Hindlimb muscle (tissue), 1 donor: ENCODE data around the gene CEP112. TPM values are rescaled to one million over a fixed set of nuclear protein-coding genes. Genes with fewer than 3 reads are reported as not detected.
"Not testable (repeated sequence)": the region's sequence is repeated elsewhere in the genome, so short reads cannot be mapped to it uniquely, and the experiment has no call there.

Experiments used
- DNase-seq: peaks from one replicate; pipeline ENCODE4 v3.0.0-alpha.2; 2013
- polyA plus RNA-seq: library from polyadenylated mRNA; unstranded; fragments of 120-200 nt; gene quantifications from one replicate; pipeline ENCODE4 v1.2.1, GENCODE V29; 2013; ENCODE audit not compliant: insufficient read length

Gene CEP112
- polyA plus RNA-seq, 1 donor: 14.8 TPM

DNA sequence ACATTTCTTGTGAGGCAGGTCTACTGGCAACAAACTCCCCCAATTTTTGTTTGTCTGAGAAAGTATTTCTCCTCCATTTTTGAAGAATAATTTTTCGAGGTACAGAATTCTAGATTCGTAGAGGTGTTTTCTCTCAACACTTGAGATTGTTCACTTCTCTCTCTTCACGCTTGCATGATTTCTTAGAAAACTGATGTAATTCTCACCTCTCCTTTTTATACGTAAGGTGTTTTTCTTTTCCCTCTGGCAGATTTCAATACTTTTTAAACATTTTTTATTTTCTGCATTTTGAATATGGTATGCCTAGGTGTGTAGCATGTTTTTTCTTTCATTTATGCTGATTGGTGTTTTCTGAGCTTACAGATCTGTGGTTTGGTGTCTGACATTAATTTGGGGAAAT lies 429.0 kb downstream of the CEP112 start:
- no peak for DNase-seq

DNA sequence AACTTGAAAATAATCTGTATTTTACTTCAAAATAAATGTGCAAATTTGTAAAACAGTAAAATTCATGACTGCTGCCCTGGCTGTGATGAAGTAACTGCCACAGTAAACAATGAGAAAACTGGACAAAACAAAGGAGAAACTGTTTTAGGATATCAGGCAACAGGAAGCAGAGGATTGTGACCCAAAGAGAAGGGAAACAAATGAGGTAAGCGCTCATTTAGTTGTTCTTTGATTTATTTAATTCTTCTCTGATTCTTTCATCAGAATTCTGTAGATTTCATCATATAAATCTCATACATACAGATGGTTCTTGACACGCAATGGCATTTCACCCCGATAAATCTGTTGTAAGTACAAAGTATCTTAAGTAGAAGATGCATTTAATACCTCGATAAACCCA lies 432.4 kb downstream of the CEP112 start:
- no peak for DNase-seq

DNA sequence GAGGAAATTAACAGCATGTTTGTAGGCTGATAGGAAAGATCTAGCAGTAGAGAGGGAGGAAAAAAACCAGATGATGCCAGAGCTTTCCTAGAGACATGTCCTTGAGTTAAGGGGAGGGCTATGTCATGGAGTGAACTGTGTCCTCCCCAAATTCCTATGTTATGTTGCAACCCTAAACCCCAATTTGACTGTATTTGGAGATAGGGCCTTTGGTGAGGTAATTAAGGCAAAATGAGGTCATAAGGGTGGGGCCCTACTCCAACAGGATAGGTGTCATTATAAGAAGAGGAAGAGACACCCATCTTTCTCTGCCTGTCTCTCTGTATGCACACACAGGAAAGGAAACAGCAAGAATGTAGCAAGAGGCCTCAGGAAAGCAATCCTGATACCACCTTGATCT lies 435.2 kb downstream of the CEP112 start:
- no peak for DNase-seq

DNA sequence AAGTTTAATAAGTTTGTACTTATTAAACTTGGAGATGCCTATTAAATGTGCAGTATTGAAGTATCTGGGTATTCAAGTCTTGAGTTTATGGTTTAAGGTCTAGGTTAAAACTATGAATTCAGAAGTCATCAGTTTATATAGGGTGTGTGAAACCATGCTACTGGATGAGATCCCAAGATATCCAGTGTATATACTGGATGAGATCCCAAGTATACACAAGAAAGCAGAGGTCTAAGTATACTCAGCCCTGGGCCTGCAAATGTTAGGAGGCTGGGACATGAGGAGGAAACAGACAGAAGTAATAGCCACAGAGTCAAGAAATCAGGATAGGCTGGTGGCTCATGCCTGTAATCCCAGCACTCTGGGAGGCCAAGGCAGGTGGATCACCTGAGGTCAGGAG lies 436.1 kb downstream of the CEP112 start:
- DNase-seq: no peak

DNA sequence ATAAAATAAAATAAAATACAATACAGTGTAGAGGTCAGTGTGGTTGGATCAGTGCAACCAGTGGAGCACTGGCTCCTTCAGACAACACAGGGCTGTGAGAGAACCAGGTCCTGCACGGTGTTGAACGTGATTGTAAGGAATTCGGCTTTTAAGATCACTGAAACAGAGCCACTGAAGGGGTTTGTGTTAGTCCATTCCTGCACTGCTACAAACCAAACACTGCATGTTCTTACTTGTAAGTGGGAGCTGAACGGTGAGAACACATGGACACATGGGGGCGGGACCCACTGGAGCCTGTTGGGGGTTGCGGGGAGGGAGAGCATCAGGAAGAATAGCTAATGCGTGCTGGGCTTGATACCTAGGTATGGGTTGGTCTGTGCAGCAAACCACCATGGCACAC lies 437.3 kb downstream of the CEP112 start:
- DNase-seq: no peak

DNA sequence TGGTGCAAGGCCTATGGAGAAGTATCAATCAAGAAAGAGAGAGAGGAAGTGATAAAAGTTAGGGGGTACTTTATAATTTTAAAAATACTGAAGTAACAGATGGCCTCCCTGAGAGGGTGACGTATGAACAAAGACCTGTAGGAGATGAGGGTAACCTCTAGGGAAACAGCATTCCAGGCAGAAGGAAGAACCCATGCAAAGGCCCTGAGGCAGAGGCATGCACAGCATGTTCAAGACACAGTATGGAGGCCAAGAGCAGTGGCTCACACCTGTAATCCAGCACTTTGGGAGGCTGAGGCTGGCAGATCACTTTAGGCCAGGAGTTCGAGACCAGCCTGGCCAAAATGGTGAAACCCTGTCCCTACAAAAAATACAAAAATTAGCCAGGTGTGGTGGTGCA lies 437.9 kb downstream of the CEP112 start:
- no peak for DNase-seq

DNA sequence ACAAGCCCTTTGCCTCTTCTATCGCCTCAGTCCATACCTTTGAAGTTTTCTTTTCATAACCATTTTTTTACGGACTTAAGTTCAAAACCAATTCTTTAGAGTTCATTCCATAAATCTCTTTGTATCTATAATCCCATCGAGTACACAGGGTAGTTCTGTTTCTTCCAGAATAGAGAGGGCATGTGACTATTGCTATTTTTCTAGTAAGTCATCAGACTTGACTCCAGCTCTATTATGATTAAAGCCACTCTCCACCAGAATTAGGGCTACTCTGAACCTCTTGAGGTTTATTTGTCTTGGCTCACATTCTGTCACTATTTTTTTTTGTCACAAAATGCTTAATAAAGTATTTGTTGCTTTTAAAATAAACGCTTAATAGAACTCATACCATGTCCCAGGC lies 438.6 kb downstream of the CEP112 start:
- DNase-seq: no peak

DNA sequence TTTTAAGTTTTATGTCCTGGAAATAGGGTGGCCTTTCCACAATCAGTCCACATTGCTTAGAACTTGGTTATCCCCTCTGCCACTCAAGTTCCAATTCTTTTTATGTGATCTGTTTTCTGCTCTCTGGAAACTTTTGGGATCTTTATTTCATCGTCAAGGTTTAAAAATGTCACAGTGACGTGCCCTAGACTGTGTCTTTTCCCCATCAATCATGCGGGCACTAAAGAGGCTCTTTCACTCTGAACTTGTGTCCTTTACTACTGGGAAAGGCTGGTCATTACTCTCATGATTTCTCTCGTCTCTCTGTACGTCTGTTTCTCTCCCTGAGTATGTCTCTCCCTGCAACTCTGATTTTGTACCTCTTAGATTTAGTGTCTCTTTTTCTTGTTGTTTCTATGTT lies 440.7 kb downstream of the CEP112 start:
- DNase-seq: no peak

DNA sequence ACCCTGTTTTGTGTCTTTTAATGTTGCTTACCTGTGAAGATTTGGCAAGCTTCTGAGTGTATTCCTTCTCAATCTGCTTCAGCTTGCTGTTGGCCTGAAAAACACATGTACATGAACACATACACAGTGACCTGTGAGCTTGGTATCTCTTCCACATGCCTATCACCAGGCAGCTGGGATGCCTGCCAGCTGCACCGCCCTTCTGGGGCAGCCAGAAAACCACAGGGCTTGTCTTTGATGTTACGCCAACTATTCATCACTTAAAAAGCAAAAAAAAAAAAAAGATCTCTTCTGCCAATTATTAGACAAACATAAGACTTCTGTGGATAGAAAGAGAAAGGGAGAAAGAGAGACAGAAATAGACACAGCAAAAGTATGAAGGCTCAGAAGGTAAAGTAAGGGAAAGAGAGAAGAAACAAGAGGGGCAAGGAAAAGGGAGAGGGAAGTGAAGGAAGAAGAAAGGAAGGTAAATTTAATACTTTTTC lies 441.3 kb downstream of the CEP112 start:
- no peak for DNase-seq

DNA sequence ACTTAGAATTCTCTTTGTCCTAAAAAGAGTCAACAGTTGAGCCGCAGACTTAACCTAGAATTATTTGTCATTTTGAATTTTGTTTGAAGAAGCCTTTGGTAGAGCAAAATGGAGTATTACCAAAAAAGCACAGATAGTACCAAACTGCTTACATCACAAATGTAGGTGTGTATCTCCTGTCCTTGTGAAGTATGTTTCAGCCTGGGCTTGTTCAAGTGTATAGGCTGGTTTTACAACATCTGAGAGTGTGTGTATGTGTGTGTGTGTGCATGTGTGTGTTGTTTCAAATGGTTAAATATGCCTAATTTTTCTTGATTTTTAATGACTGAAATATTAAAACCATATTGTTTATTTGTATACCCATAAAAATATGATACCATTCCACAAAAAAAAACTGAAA lies 441.8 kb downstream of the CEP112 start:
- DNase-seq: no peak

DNA sequence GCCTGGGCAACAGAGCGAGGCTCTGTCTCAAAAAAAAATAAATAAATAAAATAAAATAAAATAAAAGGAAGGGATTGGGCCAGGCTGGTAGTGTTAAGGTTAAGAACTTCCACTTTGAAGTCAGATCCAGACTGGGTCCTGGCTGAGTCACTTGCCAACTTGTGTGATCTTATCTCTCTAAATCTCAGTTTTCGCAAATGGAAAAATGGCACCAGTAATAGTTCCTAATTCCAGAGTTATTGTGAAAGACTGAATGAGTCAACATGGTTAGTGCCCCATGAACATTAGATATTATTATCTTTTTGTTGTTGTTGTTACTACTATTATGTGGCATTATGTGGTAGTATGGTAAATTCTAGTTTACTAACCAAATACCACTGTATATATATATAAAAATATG lies 442.5 kb downstream of the CEP112 start:
- no peak for DNase-seq

DNA sequence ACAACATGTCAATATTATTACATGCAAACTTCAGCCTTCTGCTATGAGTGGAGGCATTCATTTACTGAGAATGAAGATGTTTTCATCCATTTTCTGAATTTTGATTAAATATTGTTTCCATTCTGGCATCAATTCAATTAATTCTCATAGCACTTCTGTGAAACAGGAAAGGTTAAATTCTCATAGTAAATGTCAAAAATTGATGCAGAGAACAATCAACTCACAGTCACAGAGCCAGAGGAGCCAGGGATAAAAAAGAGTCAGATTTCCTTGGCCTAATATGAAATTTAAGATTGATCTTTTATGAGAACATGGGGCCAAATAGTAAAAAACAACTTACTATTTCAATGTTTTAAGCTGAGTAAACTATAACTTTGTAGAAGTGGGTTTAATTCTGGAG lies 446.7 kb downstream of the CEP112 start:
- DNase-seq: no peak

DNA sequence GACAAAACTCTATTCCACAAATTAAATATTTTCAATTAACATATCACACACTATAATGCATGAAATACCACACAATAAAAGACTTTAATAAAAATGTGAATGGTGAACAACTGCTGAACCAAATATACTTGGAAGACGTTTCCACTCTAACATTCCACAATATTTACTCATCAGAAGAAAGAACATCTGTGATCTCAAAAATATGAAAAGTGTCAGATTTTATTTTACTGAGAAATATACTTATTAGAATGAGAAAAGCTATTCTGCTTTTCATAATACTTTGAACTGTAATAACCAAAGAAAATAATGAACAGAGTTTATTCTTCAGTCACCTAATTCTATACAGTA lies 448.7 kb downstream of the CEP112 start:
- DNase-seq: peak; percentile 15

DNA sequence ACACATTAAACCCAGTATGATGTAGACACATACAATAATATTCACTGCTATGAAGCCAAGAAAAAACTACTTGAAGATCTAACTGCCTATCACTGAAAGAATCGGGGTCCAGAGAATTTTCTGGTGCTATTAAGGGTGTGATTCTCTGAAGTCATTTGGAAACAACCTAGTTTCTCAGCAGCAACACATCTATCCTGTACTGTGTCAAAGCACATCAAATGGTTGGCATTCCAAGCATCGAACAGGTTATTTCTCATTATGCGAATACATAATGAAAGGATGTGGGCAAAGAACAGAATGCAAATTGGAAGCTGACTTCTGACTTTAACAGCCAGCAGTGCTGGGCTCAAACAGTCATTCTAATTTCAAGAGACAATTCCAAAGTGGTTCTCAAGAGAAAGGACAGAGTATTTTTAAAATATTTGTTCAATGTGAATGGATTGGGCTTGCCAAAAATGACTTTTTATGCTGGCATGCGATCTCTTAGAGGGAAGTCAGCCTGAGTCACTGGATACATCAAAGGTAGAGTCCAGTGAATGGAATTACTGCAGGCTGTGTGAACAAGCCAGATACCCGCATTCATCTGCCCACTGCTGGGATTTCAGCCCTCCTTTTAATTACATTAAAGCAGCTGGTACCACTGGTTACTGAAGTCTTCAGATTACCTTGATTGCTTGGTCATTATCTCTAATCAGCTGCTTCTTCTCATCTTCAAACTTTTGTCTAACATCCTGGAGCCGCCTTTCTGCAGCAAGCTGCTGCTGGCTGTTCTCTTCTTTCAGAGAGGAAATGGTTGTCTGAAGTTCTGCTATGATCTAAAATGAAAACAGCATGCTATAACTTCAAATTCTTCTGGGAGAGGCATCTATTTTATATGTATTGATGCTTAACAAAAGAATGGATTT lies 449.3 kb downstream of the CEP112 start:
- peak; percentile 44 for DNase-seq

DNA sequence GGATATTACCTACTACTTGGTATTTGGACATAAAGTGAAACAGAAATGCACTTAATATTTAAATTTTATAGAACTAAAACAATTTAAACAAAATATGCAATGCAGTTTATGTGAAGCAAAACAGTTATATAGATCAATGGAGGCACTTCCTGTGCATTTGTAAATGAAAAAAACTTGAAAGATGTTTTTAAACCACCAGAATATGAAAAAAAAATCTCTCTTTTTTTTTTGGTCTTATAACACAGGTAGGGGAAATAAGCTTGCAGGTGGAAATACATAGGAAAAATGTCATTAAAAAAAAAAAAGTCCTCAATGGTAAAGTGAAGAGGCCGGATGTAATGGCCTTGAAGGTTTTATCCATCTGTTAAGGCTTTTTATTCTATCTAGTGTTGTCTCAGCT lies 450.2 kb downstream of the CEP112 start:
- no peak for DNase-seq

DNA sequence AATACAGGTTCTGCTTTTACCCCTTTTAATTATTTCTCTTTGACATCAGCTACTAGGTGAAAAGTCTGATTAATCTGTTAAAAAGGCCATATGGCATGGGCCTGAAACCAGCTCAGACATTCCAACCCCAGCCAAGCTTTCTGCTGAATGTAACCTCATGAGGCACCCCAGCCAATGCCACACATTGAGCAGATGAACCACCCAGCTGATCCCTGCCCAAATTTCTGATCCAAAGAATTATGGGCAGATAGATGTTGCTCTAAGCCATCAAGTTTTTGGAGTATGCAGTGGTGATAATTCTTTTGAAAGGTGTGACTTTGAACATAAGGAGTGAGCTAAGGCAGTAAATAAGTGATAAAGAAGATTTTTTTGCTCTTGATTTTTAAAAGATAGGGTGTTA lies 452.9 kb downstream of the CEP112 start:
- DNase-seq: no peak

DNA sequence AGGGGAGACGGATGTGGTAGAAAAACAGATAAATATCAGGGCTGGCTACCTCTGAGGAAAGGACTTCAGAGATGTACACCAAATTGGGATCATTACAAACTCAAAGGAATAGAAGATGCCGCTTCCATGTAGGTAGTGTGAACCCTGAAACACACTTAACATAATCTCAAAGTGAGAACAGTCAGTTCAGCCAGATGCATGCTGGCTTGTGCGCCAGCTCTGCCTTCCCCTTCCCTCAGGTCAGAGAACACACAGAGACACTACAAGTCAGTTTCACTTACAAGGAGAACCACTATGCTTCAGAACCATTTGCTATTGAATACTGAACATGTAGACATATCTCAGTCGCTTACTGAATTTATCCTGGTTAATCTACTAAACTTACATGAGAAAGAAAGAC lies 454.5 kb downstream of the CEP112 start:
- no peak for DNase-seq

DNA sequence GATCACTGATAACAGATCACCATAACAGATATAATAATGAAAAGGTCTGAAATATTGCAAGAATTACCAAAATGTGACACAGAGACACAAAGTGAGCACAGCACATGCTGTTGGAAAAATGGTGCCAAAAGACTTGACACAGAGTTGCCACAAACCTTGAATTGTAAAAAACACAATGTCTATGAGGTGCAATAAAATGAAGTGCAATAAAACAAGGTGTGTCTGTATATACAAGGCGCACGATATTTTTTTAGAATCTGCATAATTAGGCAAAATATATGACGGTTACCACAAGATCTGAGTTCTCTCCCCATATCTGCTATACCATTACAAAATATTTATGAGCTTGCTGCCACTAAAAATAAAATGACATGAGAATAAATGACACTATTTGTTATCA lies 458.6 kb downstream of the CEP112 start:
- no peak for DNase-seq

DNA sequence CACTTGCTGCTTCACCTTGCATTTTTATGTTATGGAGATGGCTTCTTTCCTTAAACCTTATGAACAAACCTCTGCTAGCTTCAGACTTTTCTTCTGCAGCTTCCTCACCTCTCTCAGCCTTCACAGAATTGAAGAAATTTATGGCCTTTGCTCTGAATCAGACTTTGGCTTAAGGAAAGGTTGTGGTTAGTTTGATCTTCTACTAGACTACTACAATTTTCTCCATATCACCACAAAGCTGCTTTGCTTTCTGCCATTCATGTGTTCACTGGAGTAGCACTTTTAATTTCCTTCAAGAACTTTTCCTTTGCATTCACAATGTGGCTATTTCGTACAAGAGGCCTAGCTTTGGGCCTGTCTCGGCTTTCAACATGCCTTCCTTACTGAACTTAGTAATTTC lies 459.3 kb downstream of the CEP112 start:
- DNase-seq: not testable (repeated sequence)

DNA sequence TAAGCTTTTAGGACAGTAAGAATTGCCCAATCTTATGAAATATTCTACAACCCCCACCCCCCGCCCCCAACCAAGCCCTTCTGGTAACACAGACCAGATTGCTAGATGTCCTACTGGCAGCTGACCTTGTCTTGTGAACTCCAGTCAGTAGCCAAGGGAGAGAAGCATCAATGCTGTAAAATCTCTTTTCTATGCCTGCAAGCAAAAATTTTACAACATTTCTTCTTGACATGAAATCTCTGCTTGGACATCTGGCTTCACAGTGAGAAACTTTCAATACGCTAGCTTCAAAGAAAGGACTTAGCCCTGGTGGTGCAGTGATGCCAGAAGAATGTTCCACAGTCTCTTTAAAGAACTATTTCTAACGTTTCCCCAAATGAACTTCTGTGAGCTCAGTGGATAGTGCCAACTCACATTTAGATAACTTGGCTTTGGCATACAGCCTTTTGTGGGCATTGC lies 461.2 kb downstream of the CEP112 start:
- no peak for DNase-seq

DNA sequence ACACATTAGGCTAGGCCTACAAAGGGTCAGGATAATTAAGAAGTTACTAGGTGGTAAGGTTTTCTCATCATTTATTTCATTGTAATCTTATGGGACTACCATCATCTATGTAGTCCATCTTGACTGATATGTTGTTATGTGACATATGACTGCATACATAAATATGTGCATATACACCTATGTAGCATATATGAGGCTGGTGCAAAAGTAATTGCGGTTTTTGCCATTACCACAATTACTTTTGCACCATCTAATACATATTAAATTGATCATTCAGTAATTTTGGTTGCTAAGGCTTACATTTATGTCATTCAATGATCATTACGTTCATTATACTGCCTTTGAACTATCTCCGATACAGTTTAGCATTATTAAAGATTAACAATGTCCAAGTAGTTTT lies 462.7 kb downstream of the CEP112 start:
- DNase-seq: no peak

DNA sequence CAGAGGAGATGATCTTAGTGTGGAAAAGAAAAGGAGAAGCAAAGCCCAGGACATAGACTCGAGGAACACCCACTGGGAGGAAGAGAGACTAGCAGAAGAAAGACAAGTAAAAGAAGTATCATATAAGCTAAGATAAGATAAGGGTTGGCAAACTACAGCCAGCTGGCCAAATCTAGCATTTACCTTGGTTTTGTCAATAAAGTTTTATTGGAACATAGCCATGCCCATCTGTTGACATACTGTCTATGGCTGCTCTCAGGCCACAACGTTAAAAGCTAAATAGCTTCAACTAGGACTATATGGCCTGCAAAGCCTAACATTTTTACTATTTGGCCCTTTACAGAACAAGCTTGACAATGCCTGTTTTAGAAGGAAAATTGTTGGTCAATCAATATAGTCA lies 464.1 kb downstream of the CEP112 start:
- DNase-seq: no peak

DNA sequence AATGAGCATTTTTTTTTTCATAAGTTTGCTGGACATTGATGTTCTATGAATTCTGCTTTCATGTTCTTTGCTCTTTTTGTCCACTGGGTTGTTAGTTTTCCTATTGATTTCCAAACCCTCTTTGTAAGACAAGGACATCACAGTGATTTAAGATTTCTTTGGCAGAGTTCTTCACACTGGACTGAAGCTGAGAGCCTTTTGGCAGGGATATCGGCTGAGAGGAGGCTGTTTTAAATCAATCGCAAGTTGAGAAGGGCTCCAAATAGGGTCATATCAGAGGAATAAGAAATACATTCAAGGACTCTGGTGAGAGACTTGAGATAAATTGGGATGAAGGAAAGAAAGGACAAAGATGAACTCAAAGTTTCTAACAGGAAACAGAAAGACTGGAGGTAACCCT lies 464.7 kb downstream of the CEP112 start:
- DNase-seq: peak; percentile 7

DNA sequence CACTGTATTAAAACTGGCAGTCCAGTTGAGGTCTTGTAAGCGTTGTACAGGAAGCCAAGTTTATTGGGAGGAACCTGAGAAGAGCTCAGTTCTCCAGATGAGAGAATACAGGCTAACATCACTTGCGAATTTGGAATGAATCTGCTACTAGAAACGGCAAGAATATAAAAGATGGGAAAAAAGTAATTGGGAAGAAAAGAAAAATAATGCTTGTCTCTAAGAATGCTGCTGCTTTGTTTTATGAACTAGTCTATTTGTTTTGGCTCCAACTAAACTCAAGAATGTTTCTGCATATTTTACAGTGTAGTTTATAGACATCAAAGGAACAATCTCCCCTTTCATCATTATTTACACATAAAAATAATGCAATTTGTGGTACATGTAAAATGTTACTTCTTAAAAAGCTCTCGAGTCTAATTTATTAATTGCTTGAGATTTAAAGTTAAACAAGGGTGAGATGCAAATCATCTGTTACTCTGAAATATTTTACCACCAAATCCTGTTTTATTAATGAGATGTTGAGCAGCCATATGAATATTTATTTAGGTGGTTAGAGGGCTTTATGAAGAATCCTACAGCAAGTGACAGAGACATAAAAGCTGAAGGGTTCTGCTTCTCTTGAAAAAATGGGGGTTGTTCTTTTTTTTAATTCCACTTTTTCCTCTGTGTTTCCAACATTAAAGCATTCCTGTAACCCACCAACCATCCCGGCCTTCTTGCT lies 468.3 kb downstream of the CEP112 start:
- peak; percentile 22 for DNase-seq
